Measurements from ENCODE around the gene BUD23. TPM values are rescaled to one million over a fixed set of nuclear protein-coding genes. Genes with fewer than 3 reads are reported as not detected.

The BUD23 gene
- total and polyA plus RNA-seq, 2 experiments from 2014 or later: 62.1 to 117 TPM

GRCh38 chr7:73646785-73647724 is 36.3 kb upstream of the BUD23 start:
- no peak overlapping the region for H3K27ac Mint-ChIP-seq
- Histone ChIP-seq H3K27ac (ENCODE audit: low read depth) (no peak overlapping the region), H3K27me3 (ENCODE audit: insufficient read depth) (peaks cover 42% of the 10 kb centered on the region), H3K4me2 (peak overlapping the region; percentile 86), H2AFZ (peak overlapping the region; percentile 91), H3K36me3 (ENCODE audit: insufficient read depth) (no peaks in the 10 kb centered on the region), H3K79me2 (replicated peaks; ENCODE audit: insufficient read depth) (no peaks in the 10 kb centered on the region), H3F3A (replicated peaks; ENCODE audit: low read depth) (no peaks in the 10 kb centered on the region), H3K4me3 (peak overlapping the region; percentile 76), H4K20me1 (replicated peaks; ENCODE audit: insufficient read depth) (no peaks in the 10 kb centered on the region), H3K4me1 (ENCODE audit: insufficient read depth) (peaks cover 11% of the 10 kb centered on the region; the same call in 1 of the 2 replicates), H3K9me2 (ENCODE audit: insufficient read depth) (no peaks in the 10 kb centered on the region)
- no peaks in the 10 kb centered on the region; the same call in 2 of the 3 replicates for H3K36me3 Mint-ChIP-seq (ENCODE audit: low read depth)
- H3K9me3 Mint-ChIP-seq: no peaks in the 10 kb centered on the region
- DNase-seq (ENCODE audit: low spot score): no peak
- TF ChIP-seq EZH2 (IDR thresholded peaks at IDR 0.05; ENCODE audit: low read depth, unreplicated experiment) (peak; percentile 16), ZNF331 (CRISPR knock-in tag; IDR thresholded peaks at IDR 0.05; ENCODE audit: low read depth) (no peak)
- H3K27me3 Mint-ChIP-seq (ENCODE audit: insufficient read depth, low read depth, poor library complexity): peaks cover 36% of the 10 kb centered on the region
- H3K4me1 Mint-ChIP-seq: peaks cover 9% of the 10 kb centered on the region
- peak overlapping the region; percentile 65 for H3K4me3 Mint-ChIP-seq
- ATAC-seq: peak; percentile 14

- Histone ChIP-seq H4K20me1 (replicated peaks; ENCODE audit: insufficient read depth) (no peaks in the 10 kb centered on the region), H3K27me3 (ENCODE audit: insufficient read depth) (peaks cover 42% of the 10 kb centered on the region), H3F3A (replicated peaks; ENCODE audit: low read depth) (no peaks in the 10 kb centered on the region), H3K36me3 (ENCODE audit: insufficient read depth) (no peaks in the 10 kb centered on the region), H2AFZ (peak overlapping the region; percentile 95), H3K4me3 (peak overlapping the region; percentile 76), H3K79me2 (replicated peaks; ENCODE audit: insufficient read depth) (no peaks in the 10 kb centered on the region), H3K9me2 (ENCODE audit: insufficient read depth) (no peaks in the 10 kb centered on the region), H3K27ac (ENCODE audit: low read depth) (no peak overlapping the region), H3K4me2 (peak overlapping the region; percentile 86), H3K4me1 (ENCODE audit: insufficient read depth) (peaks cover 11% of the 10 kb centered on the region; the same call in 1 of the 2 replicates)
- Mint-ChIP-seq H3K4me1 (peaks cover 9% of the 10 kb centered on the region), H3K27ac (no peak overlapping the region), H3K36me3 (ENCODE audit: low read depth) (no peaks in the 10 kb centered on the region; the same call in 2 of the 3 replicates), H3K9me3 (no peaks in the 10 kb centered on the region), H3K27me3 (ENCODE audit: insufficient read depth, low read depth, poor library complexity) (peaks cover 38% of the 10 kb centered on the region), H3K4me3 (peak overlapping the region; percentile 76)
- DNase-seq (ENCODE audit: low spot score) (peak; percentile 62), ATAC-seq (peak; percentile 77)
- TF ChIP-seq JUNB (IDR thresholded peaks at IDR 0.05; ENCODE audit: unreplicated experiment) (no peak), EZH2 (IDR thresholded peaks at IDR 0.05; ENCODE audit: low read depth, unreplicated experiment) (peak; percentile 5)
Measured at GRCh38 chr7:73647725-73648592, 35.4 kb upstream of the BUD23 start.

GRCh38 chr7:73648593-73649332 is 34.6 kb upstream of the BUD23 start:
- no peaks in the 10 kb centered on the region; the same call in 2 of the 3 replicates for H3K36me3 Mint-ChIP-seq (ENCODE audit: low read depth)
- DNase-seq (ENCODE audit: low spot score): no peak
- Histone ChIP-seq H3K4me1 (ENCODE audit: insufficient read depth) (peaks cover 11% of the 10 kb centered on the region; the same call in 1 of the 2 replicates), H3K36me3 (ENCODE audit: insufficient read depth) (no peaks in the 10 kb centered on the region), H3K27me3 (ENCODE audit: insufficient read depth) (peaks cover 42% of the 10 kb centered on the region), H3K4me2 (peak overlapping the region; percentile 86), H3K9me2 (ENCODE audit: insufficient read depth) (no peaks in the 10 kb centered on the region), H3K79me2 (replicated peaks; ENCODE audit: insufficient read depth) (no peaks in the 10 kb centered on the region), H2AFZ (peak overlapping the region; percentile 95), H3F3A (replicated peaks; ENCODE audit: low read depth) (no peaks in the 10 kb centered on the region), H3K4me3 (peak overlapping the region; percentile 76; the same call in 1 of the 2 replicates), H4K20me1 (replicated peaks; ENCODE audit: insufficient read depth) (no peaks in the 10 kb centered on the region), H3K27ac (ENCODE audit: low read depth) (no peak overlapping the region)
- TF ChIP-seq ETS1 (IDR thresholded peaks at IDR 0.05): no peak
- no peak for TF ChIP-seq NANOG (IDR thresholded peaks at IDR 0.05; ENCODE audit: borderline replicate concordance)
- TF ChIP-seq POLR2AphosphoS5 (IDR thresholded peaks at IDR 0.05; ENCODE audit: low read depth): no peak
- TF ChIP-seq ZNF331 (CRISPR knock-in tag; IDR thresholded peaks at IDR 0.05; ENCODE audit: low read depth): no peak
- TF ChIP-seq ZNF114 (CRISPR knock-in tag; IDR thresholded peaks at IDR 0.05): no peak
- peaks cover 9% of the 10 kb centered on the region for H3K4me1 Mint-ChIP-seq
- H3K27me3 Mint-ChIP-seq (ENCODE audit: insufficient read depth, low read depth, poor library complexity): peaks cover 38% of the 10 kb centered on the region
- H3K27ac Mint-ChIP-seq: no peak overlapping the region
- H3K9me3 Mint-ChIP-seq: no peaks in the 10 kb centered on the region
- H3K4me3 Mint-ChIP-seq: peak overlapping the region; percentile 76
- no peak for ATAC-seq

All from GM23338 (cell line).